ENCODE results near the gene CTAGE9. TPM values are rescaled to one million over a fixed set of nuclear protein-coding genes. Genes with fewer than 3 reads are reported as not detected.

Gene CTAGE9
- polyA plus RNA-seq, 4 donors = 0.29 TPM; not detected in 3

DNA sequence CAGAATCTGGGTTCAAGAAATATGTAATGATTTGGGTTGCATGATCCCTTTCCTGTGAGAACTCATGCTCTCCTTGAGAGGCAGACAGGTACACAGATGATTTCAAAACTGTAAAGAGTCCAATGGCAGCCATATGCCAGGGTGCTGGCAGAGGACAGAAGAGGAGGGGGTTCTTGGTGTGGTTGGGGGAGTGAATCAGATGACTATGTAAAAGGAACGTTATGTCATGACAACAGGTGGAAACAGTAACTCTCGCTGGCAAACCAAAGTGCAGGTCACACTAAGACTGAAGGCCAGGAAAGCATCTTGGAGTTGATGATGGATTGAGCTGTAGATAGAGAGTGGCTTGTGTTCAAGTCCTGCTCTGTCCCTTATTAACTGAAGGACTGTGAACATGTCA lies 29.9 kb downstream of the CTAGE9 start:
- no peak for DNase-seq (ENCODE audit: low read depth in 4 of 4, low spot score in 3 of 4)

DNA sequence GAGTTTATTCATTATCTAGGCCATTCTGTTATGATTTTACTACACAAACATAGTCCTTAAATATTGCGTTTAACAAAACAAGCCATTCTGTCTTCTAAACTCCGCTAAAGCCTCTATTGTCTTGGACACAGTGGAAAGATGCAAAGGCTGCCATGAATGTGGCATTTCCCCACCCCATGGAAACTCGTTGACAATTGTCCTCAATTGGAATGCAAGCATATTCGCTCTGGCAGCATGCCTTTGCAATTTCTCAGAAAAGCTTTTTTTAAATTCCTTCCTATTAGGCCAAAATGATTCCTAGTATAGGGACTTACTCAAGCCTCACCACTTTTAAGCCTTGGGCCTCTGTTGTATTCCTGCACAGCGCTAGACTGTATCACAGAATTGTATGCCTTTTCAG lies 32.4 kb downstream of the CTAGE9 start:
- no peak for DNase-seq (ENCODE audit: low read depth in 4 of 4, low spot score in 3 of 4)

DNA sequence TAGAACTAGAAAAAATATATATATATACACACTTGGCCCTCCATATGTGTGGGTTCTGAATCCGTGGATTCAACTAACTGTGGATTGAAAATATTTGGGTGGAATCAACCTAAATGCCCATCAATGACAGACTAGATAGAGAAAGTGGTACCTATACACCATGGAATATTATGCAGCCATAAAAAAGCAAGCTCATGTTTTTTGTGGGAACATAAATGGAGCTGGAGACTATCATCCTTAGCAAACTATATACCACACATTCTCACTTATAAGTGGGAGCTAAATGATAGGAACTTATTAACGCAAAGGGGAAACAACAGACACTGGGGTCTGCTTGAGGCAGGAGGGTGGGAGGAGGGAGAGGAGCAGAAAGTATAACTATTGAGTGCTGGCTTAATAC lies 37.6 kb downstream of the CTAGE9 start:
- DNase-seq (ENCODE audit: low read depth in 4 of 4, low spot score in 3 of 4) = no peak

DNA sequence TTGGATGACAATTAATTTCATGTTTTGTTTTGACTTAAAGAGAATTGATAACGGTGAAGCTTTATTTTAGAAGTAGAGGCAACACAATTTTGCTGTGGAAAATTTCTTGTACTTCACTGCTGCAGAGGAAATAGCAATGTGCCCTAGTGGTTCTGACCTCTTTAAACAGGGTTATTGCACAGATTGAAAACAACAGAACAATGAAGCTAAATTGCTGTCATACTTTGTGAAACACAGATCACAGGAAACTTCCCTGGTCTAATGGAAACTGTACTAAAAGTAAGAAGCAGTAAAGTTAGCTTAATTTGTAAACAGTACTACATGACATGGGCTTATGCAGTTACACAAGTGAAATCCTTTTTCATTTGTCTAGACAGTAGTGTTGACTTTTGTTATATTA lies 40.9 kb downstream of the CTAGE9 start:
- DNase-seq (ENCODE audit: low read depth in 4 of 4, low spot score in 3 of 4) = no peak

DNA sequence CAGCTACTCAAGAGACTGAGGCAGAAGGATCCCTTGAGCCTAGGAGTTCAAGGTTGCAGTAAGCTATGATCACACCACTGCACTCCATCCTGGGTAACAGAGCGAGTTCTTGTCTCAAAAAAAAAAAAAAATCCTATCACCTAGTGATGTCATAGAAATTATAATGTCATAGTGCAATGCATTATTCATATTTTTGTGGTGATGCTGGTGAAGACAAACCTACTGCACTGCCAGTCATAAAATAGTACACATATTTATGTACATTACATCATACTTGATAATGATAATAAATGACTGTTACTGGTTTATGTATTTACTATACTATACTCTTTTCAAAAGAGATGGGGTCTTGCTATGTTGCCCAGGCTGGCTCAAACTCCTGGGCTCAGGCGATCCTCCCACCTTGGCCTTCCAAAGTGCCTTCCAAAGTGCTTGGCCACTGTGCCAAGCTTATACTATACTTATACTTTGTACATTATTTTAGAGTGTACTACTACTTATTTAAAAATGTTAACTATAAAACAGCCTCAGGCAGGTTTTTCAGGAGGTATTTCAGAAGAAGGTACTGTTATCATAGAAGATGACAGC lies 47.1 kb downstream of the CTAGE9 start:
- no peak for DNase-seq (ENCODE audit: low read depth in 4 of 4, low spot score in 3 of 4)

DNA sequence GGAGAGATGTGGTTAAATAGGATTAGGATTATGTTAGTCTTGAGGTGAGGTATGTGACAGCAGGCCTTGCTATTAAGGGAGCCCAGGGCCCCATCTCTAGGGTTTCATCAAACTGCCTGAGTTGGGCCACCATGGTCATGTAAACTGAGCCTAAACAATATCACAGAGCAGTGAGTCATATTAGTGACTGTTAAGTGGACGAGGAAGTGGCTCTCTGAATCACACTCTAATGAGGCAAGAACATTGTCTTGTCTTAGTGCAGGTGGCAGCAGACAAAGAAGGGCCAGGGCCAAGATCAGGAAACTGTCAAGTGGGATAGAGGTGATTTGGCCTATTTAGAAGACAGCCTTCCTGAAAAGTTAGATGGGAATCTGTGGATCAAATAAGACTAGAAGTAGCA lies 50.6 kb downstream of the CTAGE9 start:
- DNase-seq (ENCODE audit: low read depth in 4 of 4, low spot score in 3 of 4) = no peak

Other genes starting within 250 kb of the CTAGE9 start
- under 1 TPM; 0.22 to 0.83 (median 0.63) TPM for gene ARG1, start 137.8 kb downstream of the CTAGE9 start, polyA plus RNA-seq (ENCODE audit: insufficient read length in 4 of 4)
- 10 to 100 TPM; 46.5 to 59.6 (median 54.3) TPM for gene MED23, start 82.8 kb downstream of the CTAGE9 start, polyA plus RNA-seq (ENCODE audit: insufficient read length in 4 of 4)
- gene ENPP3, start 73.7 kb downstream of the CTAGE9 start, polyA plus RNA-seq (ENCODE audit: insufficient read length in 4 of 4) = 10 to 100 TPM in 1 of 4 donors, 1 to 10 TPM in 3; 8.3 to 13.7 (median 9.0) TPM
- not detected for gene OR2A4, start 9.6 kb downstream of the CTAGE9 start, polyA plus RNA-seq (ENCODE audit: insufficient read length in 4 of 4)
- 10 to 100 TPM; 17.3 to 21.9 (median 21.1) TPM for gene ENPP1, start 97.0 kb upstream of the CTAGE9 start, polyA plus RNA-seq (ENCODE audit: insufficient read length in 4 of 4)
- 100 to 1,000 TPM; 245 to 300 (median 273) TPM for gene CCN2, start 240.4 kb upstream of the CTAGE9 start, polyA plus RNA-seq (ENCODE audit: insufficient read length in 4 of 4)